ENCODE results near the gene CFDP1. TPM values are rescaled to one million over a fixed set of nuclear protein-coding genes. Genes with fewer than 3 reads are reported as not detected.

The CFDP1 gene
- total and polyA plus RNA-seq, 2 of the 13 experiments (the other 11 are each of a cell fraction or from before 2014, with no cell fraction given), result 78.6 to 153 TPM

DNA sequence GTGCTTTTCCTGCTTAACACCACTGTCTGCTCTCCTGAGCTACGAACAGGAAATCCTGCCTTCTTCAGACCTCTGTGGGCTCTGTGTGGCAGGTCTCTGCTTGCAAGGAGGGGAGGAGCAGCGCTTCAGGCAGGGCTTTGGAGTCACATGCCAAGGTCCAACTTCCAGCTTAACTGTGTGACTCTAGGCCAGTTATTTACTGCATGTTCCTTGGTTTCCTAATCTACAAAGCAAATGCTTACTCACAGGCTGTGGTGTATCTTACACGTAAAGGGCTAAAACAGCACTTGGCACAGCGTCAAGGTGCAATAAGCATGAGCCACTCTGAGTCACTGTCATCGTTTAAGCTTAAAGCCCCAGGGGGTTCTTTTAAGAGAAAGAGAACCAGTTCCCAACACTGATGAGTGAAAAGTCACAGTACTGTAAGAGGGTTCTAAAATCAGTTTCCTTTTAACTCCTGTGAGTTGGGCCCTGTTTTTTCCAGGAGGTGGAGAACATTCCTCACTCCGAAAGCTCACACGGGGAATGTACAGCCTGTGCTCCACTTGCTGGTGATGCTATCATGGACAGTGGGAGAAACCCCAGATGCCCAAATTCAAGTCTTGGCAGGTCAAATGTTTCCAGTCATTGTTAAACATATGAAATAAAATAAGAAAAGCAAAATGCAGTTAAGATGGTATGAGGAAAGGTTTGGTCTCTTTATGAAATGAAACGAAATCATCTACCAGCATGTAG, 127.8 kb downstream of the CFDP1 start (continued):
- TF ChIP-seq, protein P1, sequence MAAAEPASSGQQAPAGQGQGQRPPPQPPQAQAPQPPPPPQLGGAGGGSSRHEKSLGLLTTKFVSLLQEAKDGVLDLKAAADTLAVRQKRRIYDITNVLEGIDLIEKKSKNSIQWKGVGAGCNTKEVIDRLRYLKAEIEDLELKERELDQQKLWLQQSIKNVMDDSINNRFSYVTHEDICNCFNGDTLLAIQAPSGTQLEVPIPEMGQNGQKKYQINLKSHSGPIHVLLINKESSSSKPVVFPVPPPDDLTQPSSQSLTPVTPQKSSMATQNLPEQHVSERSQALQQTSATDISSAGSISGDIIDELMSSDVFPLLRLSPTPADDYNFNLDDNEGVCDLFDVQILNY (CRISPR knock-in tag; conservative IDR thresholded peaks at IDR 0.05), result no peak
- no peak; the same call in 1 of the 2 replicates for TF ChIP-seq TRIM24 (CRISPR knock-in tag; IDR thresholded peaks at IDR 0.05)
- TF ChIP-seq, protein P2, sequence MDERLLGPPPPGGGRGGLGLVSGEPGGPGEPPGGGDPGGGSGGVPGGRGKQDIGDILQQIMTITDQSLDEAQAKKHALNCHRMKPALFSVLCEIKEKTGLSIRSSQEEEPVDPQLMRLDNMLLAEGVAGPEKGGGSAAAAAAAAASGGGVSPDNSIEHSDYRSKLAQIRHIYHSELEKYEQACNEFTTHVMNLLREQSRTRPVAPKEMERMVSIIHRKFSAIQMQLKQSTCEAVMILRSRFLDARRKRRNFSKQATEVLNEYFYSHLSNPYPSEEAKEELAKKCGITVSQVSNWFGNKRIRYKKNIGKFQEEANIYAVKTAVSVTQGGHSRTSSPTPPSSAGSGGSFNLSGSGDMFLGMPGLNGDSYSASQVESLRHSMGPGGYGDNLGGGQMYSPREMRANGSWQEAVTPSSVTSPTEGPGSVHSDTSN (CRISPR knock-in tag; IDR thresholded peaks at IDR 0.05), result no peak
- no peak for TF ChIP-seq CAMTA2 (CRISPR knock-in tag; IDR thresholded peaks at IDR 0.05; ENCODE audit: borderline replicate concordance)
- TF ChIP-seq, protein P3, sequence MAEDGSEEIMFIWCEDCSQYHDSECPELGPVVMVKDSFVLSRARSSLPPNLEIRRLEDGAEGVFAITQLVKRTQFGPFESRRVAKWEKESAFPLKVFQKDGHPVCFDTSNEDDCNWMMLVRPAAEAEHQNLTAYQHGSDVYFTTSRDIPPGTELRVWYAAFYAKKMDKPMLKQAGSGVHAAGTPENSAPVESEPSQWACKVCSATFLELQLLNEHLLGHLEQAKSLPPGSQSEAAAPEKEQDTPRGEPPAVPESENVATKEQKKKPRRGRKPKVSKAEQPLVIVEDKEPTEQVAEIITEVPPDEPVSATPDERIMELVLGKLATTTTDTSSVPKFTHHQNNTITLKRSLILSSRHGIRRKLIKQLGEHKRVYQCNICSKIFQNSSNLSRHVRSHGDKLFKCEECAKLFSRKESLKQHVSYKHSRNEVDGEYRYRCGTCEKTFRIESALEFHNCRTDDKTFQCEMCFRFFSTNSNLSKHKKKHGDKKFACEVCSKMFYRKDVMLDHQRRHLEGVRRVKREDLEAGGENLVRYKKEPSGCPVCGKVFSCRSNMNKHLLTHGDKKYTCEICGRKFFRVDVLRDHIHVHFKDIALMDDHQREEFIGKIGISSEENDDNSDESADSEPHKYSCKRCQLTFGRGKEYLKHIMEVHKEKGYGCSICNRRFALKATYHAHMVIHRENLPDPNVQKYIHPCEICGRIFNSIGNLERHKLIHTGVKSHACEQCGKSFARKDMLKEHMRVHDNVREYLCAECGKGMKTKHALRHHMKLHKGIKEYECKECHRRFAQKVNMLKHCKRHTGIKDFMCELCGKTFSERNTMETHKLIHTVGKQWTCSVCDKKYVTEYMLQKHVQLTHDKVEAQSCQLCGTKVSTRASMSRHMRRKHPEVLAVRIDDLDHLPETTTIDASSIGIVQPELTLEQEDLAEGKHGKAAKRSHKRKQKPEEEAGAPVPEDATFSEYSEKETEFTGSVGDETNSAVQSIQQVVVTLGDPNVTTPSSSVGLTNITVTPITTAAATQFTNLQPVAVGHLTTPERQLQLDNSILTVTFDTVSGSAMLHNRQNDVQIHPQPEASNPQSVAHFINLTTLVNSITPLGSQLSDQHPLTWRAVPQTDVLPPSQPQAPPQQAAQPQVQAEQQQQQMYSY (CRISPR knock-in tag; IDR thresholded peaks at IDR 0.05), result no peak
- no peak for TF ChIP-seq PHB2 (IDR thresholded peaks at IDR 0.05; ENCODE audit: partially characterized antibody)
- peak; percentile 85; the same call in 1 of the 2 replicates for TF ChIP-seq CHD4 (IDR thresholded peaks at IDR 0.05; ENCODE audit: borderline replicate concordance, low read length)
- no peak; the same call in 1 of the 2 replicates for TF ChIP-seq ZNF879 (CRISPR knock-in tag; IDR thresholded peaks at IDR 0.05)
- TF ChIP-seq ZNF768 (CRISPR knock-in tag; IDR thresholded peaks at IDR 0.05), result peak; percentile 16; the same call in 1 of the 2 replicates
- 0 out of 2 replicates have a peak, but pooled peaks have one; percentile 42 for TF ChIP-seq SIN3A (IDR thresholded peaks at IDR 0.05; ENCODE audit: borderline replicate concordance, low read depth, low read length)
- TF ChIP-seq ZNF337 (CRISPR knock-in tag; IDR thresholded peaks at IDR 0.05; ENCODE audit: borderline replicate concordance, low read depth), result peak; percentile 77; the same call in 1 of the 2 replicates
- no peak for TF ChIP-seq IRX3 (CRISPR knock-in tag; IDR thresholded peaks at IDR 0.05; ENCODE audit: borderline replicate concordance, low read depth)
- peak; percentile 72 for TF ChIP-seq POLR2AphosphoS5 (IDR thresholded peaks at IDR 0.05; ENCODE audit: low read depth, low read length)
- no peak for TF ChIP-seq STAT5B (CRISPR knock-in tag; IDR thresholded peaks at IDR 0.05)
- TF ChIP-seq, protein P4, sequence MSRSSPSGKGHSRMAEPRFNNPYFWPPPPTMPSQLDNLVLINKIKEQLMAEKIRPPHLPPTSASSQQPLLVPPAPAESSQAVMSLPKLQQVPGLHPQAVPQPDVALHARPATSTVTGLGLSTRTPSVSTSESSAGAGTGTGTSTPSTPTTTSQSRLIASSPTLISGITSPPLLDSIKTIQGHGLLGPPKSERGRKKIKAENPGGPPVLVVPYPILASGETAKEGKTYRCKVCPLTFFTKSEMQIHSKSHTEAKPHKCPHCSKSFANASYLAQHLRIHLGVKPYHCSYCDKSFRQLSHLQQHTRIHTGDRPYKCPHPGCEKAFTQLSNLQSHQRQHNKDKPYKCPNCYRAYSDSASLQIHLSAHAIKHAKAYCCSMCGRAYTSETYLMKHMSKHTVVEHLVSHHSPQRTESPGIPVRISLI (CRISPR knock-in tag; IDR thresholded peaks at IDR 0.05; ENCODE audit: borderline replicate concordance), result peak; percentile 76; the same call in 1 of the 2 replicates
- TF ChIP-seq ZNF572 (CRISPR knock-in tag; IDR thresholded peaks at IDR 0.05), result no peak
- TF ChIP-seq, protein P5, sequence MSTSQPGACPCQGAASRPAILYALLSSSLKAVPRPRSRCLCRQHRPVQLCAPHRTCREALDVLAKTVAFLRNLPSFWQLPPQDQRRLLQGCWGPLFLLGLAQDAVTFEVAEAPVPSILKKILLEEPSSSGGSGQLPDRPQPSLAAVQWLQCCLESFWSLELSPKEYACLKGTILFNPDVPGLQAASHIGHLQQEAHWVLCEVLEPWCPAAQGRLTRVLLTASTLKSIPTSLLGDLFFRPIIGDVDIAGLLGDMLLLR (CRISPR knock-in tag; IDR thresholded peaks at IDR 0.05), result 0 out of 2 replicates have a peak, but pooled peaks have one; percentile 59
- TF ChIP-seq NRL (CRISPR knock-in tag; IDR thresholded peaks at IDR 0.05; ENCODE audit: borderline replicate concordance), result no peak
- no peak for TF ChIP-seq JARID2 (CRISPR knock-in tag; IDR thresholded peaks at IDR 0.05; ENCODE audit: insufficient replicate concordance)
- TF ChIP-seq ZNF382 (CRISPR knock-in tag; IDR thresholded peaks at IDR 0.05; ENCODE audit: borderline replicate concordance), result no peak

Data from HepG2 (cell line).